Smooth muscle cell (in vitro differentiated cells): Measurements from ENCODE around the gene TNS3. TPM values are rescaled to one million over a fixed set of nuclear protein-coding genes. Genes with fewer than 3 reads are reported as not detected.
A peak's percentile ranks its signal among the peaks of the same experiment; 100 is the strongest.

Source experiments
- DNase-seq: peaks from one replicate; lab custom pipeline; 2025; ENCODE audit not compliant: unreplicated experiment; lab: John Stamatoyannopoulos, UW
- H2AFZ ChIP-seq: fragments of 200-600 bp; sonication (generic); 2 replicates; pipeline ENCODE4 v1.6.0; 2016; ENCODE audit warnings: antibody characterized with exemption, low read depth, mild to moderate bottlenecking
- H3F3A ChIP-seq: fragments of 200-600 bp; sonication (generic); 2 replicates; pipeline ENCODE4 v1.6.0; 2017; ENCODE audit warnings: antibody characterized with exemption, low read depth
- H3K27ac ChIP-seq: fragments of 200-600 bp; sonication (generic); 2 replicates; pipeline ENCODE4 v1.5.1; 2016; ENCODE audit warnings: low read depth, mild to moderate bottlenecking
- H3K27me3 ChIP-seq: fragments of 200-600 bp; sonication (generic); 2 replicates; pipeline ENCODE4 v1.6.1; 2016; ENCODE audit warnings: low read depth, mild to moderate bottlenecking
- H3K36me3 ChIP-seq: fragments of 200-600 bp; sonication (generic); 2 replicates; pipeline ENCODE4 v1.5.1; 2016; ENCODE audit warnings: low read depth
- H3K4me1 ChIP-seq: fragments of 200-600 bp; sonication (generic); 2 replicates; pipeline ENCODE4 v1.5.1; 2016; ENCODE audit warnings: low read depth
- H3K4me2 ChIP-seq: fragments of 200-600 bp; sonication (generic); 2 replicates; pipeline ENCODE4 v1.6.0; 2016; ENCODE audit warnings: mild to moderate bottlenecking
- H3K4me3 ChIP-seq: fragments of 200-600 bp; sonication (generic); 2 replicates; pipeline ENCODE4 v1.5.1; 2016; ENCODE audit warnings: mild to moderate bottlenecking
- H3K79me2 ChIP-seq: fragments of 200-600 bp; sonication (generic); 2 replicates; pipeline ENCODE4 v1.6.0; 2016; ENCODE audit warnings: low read depth, mild to moderate bottlenecking
- H3K9ac ChIP-seq: fragments of 200-600 bp; sonication (generic); 2 replicates; pipeline ENCODE4 v1.6.0; 2016; ENCODE audit warnings: low read depth
- H3K9me3 ChIP-seq: fragments of 200-600 bp; sonication (generic); replicated peaks from 2 replicates; pipeline ENCODE4 v1.5.1; 2016; ENCODE audit warnings: low read depth
- H4K20me1 ChIP-seq: fragments of 200-600 bp; sonication (generic); 2 replicates; pipeline ENCODE4 v1.6.0; 2016; ENCODE audit warnings: low read depth
- CTCF ChIP-seq: fragments of 200-600 bp; sonication (generic); IDR thresholded peaks from 2 replicates; pipeline ENCODE4 v1.5.1; 2017; ENCODE audit warnings: borderline replicate concordance, mild to moderate bottlenecking, antibody characterized with exemption; ENCODE audit not compliant: insufficient read depth, poor library complexity, severe bottlenecking
- WGBS: methylation state at CpG from one replicate; pipeline ENCODE4 v1.1.7; 2016; ENCODE audit warnings: low lambda C conversion rate; 5-methylcytosine and 5-hydroxymethylcytosine counted together
- polyA plus RNA-seq: library from polyadenylated mRNA; unstranded; fragments of >200 nt; fragmentation: Nextera tagmentation; extraction: Ambion mirVana; gene quantifications from 2 replicates; pipeline ENCODE4 v1.2.1, GENCODE V29; 2016
- total RNA-seq: library from RNA; depleted of rRNA; stranded (reverse); fragments of >200 nt; gene quantifications from 2 replicates; pipeline ENCODE4 v1.2.3, GENCODE V29; 2014

TNS3 gene
- total and polyA plus RNA-seq, 2 experiments from 2014 or later, result 32.6 to 50.5 TPM

- Histone ChIP-seq H3K27me3 (no peaks in the 10 kb centered on the region), H3K36me3 (no peaks in the 10 kb centered on the region), H3K27ac (peak overlapping the region; percentile 0), H2AFZ (no peak overlapping the region), H3K4me2 (no peak overlapping the region), H3F3A (no peaks in the 10 kb centered on the region), H3K79me2 (peaks cover 3% of the 10 kb centered on the region), H3K9ac (no peak overlapping the region), H4K20me1 (peaks cover 71% of the 10 kb centered on the region), H3K4me3 (no peak overlapping the region), H3K4me1 (no peaks in the 10 kb centered on the region), H3K9me3 (no peaks in the 10 kb centered on the region)
- WGBS, result 88% methylated on average over 15 of the region's 15 CpGs
- TF ChIP-seq CTCF, result no peak
- no peak for DNase-seq
Measured at GRCh38 chr7:47402941-47403866, 178.7 kb downstream of the TNS3 start.

GRCh38 chr7:47401611-47402570 is 180.0 kb downstream of the TNS3 start:
- Histone ChIP-seq H2AFZ (no peak overlapping the region), H4K20me1 (peaks cover 77% of the 10 kb centered on the region), H3K27ac (no peak overlapping the region), H3K4me1 (no peaks in the 10 kb centered on the region), H3K27me3 (no peaks in the 10 kb centered on the region), H3K36me3 (no peaks in the 10 kb centered on the region), H3F3A (no peaks in the 10 kb centered on the region), H3K9me3 (no peaks in the 10 kb centered on the region), H3K79me2 (peaks cover 9% of the 10 kb centered on the region), H3K4me3 (no peak overlapping the region), H3K4me2 (no peak overlapping the region), H3K9ac (no peak overlapping the region)
- no peak for DNase-seq
- no peak for TF ChIP-seq CTCF
- WGBS, result 91% methylated on average over 17 of the region's 17 CpGs

GRCh38 chr7:47400741-47401206 is 181.1 kb downstream of the TNS3 start:
- peaks cover 9% of the 10 kb centered on the region for H3K79me2 ChIP-seq
- no peak for TF ChIP-seq CTCF
- no peak overlapping the region for H3K4me2 ChIP-seq
- no peak overlapping the region for H3K27ac ChIP-seq
- no peaks in the 10 kb centered on the region for H3F3A ChIP-seq
- no peaks in the 10 kb centered on the region for H3K9me3 ChIP-seq
- H3K4me3 ChIP-seq, result no peak overlapping the region
- no peak overlapping the region for H3K9ac ChIP-seq
- H2AFZ ChIP-seq, result no peak overlapping the region
- 96% methylated on average over 21 of the region's 21 CpGs for WGBS
- peaks cover 67% of the 10 kb centered on the region for H4K20me1 ChIP-seq
- H3K4me1 ChIP-seq, result no peaks in the 10 kb centered on the region
- H3K27me3 ChIP-seq, result no peaks in the 10 kb centered on the region
- DNase-seq, result no peak
- no peaks in the 10 kb centered on the region for H3K36me3 ChIP-seq
